ENCODE measurements around the gene EPHA3.

The EPHA3 gene

DNA sequence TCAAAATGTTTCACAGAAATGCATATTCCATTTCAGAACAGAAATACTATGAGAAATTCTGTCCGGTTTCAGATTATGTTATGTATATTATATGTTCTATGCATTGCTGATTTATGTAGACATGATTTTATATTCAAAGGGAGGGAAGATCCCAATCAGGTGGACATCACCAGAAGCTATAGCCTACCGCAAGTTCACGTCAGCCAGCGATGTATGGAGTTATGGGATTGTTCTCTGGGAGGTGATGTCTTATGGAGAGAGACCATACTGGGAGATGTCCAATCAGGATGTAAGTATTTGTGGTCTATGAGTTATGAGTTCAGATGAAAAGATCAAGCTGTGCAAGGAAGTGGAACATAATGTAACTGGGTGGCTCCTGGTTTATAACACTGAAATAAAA, 341.7 kb downstream of the EPHA3 start:
- DNase-seq (ENCODE audit: low read depth) = no peak

DNA sequence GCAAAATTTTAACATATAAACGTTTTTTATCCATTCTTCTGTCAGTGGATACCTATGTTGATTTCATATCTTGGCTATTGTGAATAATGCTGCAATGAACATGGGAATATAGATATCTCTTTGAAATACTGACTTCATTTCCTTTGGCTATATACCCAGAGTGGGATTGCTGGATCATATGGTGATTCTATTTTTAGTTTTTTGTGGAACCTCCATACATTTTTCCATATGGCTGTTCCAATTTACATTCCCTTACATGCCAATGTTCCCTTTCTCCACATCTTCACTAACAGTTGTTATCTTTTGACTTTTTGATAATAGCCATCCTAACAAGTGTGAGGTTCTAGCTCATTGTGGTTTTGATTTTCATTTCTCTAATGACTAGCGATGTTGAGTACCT, 344.6 kb downstream of the EPHA3 start:
- no peak for DNase-seq (ENCODE audit: low read depth)

DNA sequence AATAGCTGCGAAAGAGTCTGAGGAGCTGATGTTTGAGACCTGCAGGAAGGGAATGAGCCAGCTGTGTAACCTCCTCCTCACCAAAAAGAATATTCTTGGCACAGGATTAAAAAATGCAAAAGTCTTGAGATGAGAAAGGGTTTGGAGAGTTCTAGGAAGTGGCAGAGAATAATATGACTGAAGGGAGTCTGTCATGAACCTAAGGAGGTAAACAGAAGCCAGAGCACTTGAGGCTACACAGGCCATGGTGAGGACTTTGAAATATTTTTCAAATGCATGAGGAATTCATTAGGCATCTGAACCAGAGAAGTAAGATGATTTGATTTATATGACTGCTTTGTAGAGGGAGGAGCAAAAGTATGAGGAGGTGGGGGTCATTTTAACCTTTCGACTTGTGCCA, 347.8 kb downstream of the EPHA3 start:
- no peak for DNase-seq (ENCODE audit: low read depth)

DNA sequence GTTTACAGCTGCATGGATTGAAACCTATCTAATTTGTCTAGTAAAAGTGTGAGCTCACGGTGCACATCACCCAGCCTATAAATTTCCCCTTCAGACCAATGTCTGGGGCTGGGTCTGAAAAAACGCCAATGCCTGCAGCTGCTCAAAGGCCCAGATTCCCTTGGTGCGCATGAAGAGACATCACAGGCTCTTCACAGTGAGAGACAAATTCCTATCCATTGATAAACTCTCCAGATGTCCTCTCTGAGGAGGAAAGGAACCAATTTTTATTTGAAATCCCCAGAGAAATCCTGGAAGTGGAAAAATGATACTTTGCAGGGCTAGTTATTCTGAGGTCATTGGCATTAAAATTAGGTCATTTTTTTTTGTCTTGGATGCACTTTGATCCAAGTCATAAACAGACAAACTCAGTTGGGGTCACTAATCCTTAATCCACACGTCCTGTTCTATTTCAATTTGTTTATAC, 360.5 kb downstream of the EPHA3 start:
- DNase-seq (ENCODE audit: low read depth) = no peak

DNA sequence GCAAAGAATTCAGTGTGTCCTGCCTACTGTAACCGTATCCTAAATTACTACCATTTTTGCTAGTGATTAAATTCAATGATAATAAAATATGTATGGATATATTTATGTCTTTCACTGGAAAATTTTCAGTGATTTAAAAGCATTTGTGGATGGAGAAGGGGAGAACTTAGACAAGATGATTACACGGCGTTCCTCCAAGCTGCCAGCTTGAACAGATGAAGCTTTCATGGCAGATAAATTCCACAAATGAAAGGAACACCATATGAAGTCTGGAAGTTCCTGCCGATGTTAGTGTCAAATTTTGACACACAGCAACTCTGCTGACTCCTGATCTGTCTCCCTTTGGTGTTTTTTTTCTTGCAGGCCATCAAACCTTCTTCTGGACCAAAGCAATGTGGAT, 364.7 kb downstream of the EPHA3 start:
- DNase-seq (ENCODE audit: low read depth) = no peak

DNA sequence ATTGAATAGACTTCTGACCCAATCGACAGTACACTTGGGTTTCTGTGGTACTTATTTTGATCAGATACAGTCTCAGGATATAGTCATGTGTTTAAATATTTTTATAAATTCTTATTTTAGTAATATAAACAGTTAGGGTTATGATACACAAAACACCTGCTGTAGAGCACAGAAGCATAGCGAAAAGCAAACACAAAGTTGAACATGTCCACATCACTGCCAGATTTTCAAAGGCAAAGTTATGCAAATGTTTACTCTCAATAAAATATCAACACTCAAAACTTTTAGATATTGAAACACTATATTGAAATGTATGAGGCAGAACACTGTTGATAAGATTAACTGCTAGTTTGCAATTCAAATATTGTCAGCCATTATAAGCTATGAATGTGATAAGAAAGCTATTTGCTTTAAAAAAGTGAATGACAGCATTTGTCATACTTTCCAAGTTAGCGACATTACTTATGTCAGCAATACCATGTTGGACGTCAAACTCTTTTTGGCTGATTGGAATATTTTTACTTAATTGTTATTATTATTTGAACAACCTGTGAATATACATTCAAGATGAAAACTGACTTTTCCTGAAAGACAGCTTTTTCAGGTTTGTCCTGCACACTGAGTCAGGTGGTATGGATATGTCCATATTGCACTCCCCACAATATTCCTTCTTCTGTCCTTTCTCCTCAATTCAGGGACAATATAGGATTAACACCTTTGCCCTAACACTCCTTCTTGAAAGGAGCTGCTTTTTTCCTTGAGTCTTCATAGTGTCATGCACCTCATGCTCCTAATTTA, 367.1 kb downstream of the EPHA3 start:
- no peak for DNase-seq (ENCODE audit: low read depth)

DNA sequence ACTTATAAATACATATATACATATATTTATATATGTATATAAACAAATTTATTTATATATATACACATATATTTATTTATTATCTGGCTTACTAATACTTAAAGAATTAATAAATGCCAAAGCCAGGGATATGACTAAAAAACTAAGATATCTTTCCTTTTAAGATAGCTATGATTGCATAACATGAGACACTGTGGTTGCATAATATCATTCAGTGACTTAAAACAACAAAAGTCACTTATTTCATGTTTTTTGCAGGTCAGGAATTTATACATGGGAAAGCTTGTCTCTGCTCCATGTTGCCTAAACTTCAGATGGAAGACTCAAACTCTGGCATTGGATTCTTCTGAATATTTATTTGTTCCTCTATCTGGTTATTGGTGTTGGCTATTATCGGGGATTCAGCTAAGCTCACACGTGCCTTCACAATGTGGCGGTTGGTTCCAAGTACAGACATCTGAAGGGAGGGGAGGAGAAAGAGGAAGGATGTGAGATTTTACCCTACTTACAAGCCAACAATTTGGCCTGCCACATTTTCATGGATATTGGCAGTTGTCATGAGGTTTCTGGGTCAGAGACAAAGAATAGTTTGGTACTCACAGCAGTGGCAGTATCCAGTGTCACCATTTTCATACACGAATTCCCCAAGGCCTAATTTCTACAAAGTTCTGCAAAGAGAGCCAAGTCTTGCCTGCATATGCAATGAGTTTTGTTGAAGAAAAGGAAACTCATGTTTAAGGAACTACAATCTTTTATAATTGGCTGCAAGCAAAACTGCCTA, 381.6 kb downstream of the EPHA3 start:
- DNase-seq (ENCODE audit: low read depth) = no peak

DNA sequence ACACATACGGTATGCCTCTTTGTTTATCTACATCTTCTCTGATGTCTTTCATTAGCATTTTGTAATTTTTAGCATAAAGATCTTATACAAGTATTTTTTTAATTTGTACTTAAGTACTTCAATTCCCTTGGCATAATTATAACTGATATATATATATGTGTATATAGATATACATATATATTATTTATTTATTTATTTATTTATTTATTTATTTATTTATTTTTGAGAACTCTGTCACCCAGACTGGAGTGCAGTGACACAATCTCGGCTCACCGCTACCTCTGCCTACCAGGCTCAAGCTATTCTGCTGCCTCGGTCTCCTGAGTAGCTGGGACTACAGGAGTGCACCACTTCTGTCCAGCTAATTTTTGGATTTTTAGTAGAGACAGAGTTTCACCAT, 382.7 kb downstream of the EPHA3 start:
- no peak for DNase-seq (ENCODE audit: low read depth)

DNA sequence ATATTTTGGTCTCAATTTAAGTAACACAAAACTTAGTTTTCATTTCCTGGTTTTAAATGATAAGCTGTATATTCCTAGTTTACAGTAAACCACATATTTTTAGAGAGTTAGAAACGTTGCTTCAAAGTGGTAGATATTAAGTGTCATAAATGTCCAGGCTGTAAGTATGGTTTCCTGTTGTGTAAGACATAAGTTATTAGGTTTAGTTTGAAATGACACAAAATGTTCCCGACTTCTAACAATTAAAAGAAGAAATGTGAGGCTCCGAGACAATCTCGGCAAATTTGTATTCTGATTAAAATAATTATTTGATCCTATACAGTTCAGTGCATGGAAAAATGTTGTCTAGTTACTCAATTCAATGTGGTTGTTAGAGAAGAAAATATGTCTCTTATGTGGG, 387.3 kb downstream of the EPHA3 start:
- DNase-seq (ENCODE audit: low read depth) = no peak

DNA sequence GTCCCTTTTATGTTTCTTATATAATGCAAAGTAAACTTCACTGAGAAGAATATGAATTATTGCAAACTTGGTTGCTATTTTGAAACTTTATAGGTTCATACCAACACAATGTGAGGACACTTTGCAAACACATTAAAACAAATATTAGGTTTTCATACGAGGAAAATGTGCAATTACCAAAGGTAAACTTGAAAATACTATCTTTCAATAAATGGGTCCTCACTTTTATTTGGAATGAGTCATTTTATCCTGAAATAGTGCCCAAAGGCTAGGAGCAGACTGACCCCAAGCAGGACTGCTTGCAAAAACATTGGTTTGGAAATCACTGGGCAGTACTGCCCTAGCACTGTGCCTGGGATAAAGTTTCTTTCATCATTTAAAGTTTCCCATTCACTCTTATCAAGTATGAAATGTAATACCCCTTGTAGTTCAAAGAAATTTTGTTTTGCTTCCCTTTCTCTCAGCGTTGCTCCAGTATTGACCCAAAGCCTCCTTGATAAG, 396.5 kb downstream of the EPHA3 start:
- no peak for DNase-seq (ENCODE audit: low read depth)

DNA sequence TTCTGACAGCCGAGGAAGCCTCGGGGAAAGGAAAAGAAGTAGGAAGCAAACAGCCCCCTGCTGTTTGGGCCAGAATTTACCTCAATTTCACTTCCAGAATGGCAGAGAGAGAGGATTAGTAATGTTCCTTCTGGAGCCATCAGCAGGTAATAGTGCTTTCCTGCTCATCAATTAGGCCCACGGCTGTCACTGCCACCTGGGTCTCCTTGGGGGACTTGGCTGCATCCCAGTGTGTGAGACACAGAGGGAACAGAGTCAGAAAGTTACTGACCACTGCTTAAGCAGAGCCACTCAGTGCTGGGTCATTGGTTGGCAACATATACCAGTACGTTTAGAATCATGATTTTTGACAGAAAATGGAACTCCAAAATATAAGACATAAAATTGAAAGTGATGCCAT, 397.0 kb downstream of the EPHA3 start:
- DNase-seq (ENCODE audit: low read depth) = no peak

DNA sequence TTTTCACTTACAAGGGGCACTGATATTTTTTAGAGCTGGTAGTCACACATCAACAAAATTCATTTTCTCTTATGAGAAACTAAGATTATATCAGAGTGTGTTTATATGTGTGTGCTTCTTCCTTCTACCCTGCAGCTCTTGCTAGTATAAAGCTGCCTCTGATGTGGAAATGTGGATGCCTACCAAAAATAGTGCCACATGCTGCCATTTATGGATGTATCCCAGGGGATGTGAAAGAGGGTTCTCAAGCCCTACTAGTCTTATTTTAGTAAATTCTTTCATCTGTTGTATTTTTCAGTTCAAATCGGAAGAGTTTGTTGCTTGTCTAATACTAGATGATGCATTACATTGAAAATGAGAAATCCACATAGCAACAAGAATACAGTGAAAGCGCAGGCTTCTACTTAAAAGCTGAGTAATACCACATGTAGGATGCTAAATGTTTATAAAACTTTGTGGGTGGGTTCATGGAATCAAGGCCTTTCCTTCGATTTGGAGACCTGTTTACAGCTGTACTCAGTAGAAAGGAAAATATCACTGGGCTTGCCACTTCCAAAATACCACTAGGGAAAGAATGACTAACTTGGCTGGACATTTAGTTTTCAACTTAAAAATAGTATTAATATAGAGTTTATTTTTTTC, 399.2 kb downstream of the EPHA3 start:
- no peak for DNase-seq (ENCODE audit: low read depth)

DNA sequence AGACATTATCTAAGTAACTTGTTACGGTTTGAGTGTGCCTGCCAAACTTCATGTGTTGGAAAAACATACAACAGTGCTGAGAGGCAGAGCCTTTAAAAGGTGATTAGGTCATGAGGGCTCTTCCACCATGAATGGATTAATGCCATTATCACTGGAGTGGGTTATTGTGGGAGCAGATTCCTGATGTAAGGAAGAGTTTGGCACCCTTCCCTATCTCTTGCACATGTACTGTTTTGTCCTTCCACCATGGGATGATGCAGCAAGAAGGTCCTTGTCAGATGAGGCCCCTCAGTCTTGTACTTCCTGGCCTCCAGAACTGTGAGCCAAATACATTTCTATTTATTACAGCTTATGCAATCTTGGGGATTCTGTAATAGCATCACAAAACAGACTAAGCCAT, 413.9 kb downstream of the EPHA3 start:
- DNase-seq (ENCODE audit: low read depth) = no peak

DNA sequence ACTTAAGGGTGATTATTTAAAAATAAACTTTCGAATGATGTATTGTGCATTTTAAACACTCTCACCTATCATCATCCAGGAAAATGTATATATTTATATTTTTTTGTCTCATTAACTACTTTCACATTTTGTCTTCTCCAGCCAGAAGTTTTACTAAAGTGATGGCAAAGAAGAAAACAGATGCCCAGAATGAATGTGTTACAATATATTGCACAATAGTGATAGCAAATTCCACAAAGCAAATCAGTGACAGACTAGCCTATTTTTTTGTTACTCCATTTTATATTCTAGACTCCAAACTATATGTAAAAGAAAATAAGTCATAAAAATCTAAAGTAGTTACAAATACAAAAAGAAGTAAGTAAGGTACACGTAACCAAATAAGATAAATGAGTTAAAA, 414.7 kb downstream of the EPHA3 start:
- no peak for DNase-seq (ENCODE audit: low read depth)

DNA sequence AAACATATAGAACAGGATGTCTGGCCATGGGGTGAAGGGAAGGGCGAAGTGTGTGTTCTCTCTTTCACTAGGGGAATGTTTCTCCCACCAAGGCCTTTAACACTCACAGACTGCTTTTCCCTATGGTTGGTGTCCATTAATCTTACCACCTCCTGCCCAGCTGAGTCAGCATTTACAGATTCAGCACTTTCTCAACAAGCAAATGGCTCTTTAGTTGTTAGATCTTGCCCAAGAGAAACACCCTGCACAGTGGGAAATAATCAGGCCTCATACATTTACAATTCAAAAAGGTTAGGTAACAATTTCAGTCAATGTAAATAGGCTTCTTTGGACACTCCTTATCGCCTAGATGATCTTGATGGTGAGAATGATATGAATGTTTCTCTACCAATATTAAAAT, 418.2 kb downstream of the EPHA3 start:
- no peak for DNase-seq (ENCODE audit: low read depth)

DNA sequence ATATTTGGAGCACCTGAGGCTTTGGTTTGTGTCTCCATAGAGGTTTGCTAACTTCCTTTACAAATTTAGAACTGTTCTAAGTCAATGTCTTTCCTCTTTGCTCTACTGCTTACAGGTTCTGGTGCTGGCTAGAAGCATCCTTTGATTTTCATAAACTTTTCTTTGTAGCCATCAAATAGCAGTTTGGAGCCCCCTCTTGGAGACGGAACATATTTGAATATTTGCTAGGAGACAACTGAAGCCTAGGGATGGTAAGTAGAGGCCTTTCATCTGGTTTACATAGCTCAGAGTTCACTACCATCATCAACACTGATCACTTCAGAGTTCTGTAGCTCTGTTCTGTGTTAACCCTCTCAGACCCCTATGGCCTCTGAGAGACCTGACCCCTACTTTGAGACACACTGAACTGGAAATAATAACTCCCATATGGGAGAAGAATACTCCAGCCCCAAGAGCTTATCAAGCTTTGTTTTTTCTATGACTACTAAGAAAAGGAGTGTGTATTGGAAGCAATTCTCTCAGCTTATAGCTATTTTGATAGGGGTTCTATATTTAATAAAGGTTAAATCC, 420.4 kb downstream of the EPHA3 start:
- DNase-seq (ENCODE audit: low read depth) = no peak

Data from ELR (cell line).